Suprapubic skin (tissue), 4 donors: ENCODE results near the gene ARMC2.

Experiments
- CTCF ChIP-seq, 2 donors: fragments of 200-600 bp in 1 of 2; fragments of 450-650 bp in 1 of 2; sonication (generic) in 1 of 2; IDR thresholded peaks; one replicate each; pipeline ENCODE4 v1.5.1; 2016 to 2019; ENCODE audit warnings: antibody characterized with exemption in 2 of 2, mild to moderate bottlenecking in 1 of 2, moderate library complexity in 1 of 2
- EP300 ChIP-seq: sonication (generic); formaldehyde crosslinking; IDR thresholded peaks from one replicate; pipeline ENCODE4 v1.6.1; 2017; ENCODE audit warnings: antibody characterized with exemption
- POLR2A ChIP-seq, 2 donors: fragments of 450-650 bp; IDR thresholded peaks; one replicate each; pipeline ENCODE4 v1.6.1; 2017; ENCODE audit warnings: antibody characterized with exemption in 2 of 2, mild to moderate bottlenecking in 2 of 2, moderate library complexity in 2 of 2
- POLR2AphosphoS5 ChIP-seq, 3 donors: sonication (generic); formaldehyde crosslinking; IDR thresholded peaks; one replicate each; pipeline ENCODE4 v1.6.1; 2017; ENCODE audit warnings: antibody characterized with exemption in 3 of 3

- no peak for TF ChIP-seq POLR2A (IDR thresholded peaks at IDR 0.05)
- peak; percentile 88 to 94 for TF ChIP-seq CTCF (IDR thresholded peaks at IDR 0.05)
- TF ChIP-seq EP300: no peak
- TF ChIP-seq POLR2AphosphoS5 (IDR thresholded peaks at IDR 0.05): peak in 1 of 3 donors; percentile 37
Observed at GRCh38 chr6:108835218-108835850, 12.9 kb upstream of the ARMC2 start.
